Liver (tissue), 3 donors: ENCODE results near the gene SREK1IP1.

Experiments
- ATF3 ChIP-seq: IDR thresholded peaks from 2 replicates; pipeline ENCODE4 v1.6.1; 2016; ENCODE audit warnings: antibody characterized with exemption
- EGR1 ChIP-seq, 2 donors: IDR thresholded peaks; 2 replicates each; pipeline ENCODE4 v1.6.1; 2016 to 2018; ENCODE audit warnings: antibody characterized with exemption in 2 of 2, low read depth in 2 of 2
- GABPA ChIP-seq, 2 donors: IDR thresholded peaks in 1 of 2; conservative IDR thresholded peaks in 1 of 2; 2 replicates each; pipeline ENCODE4 v1.6.1; 2016; ENCODE audit warnings: antibody characterized with exemption in 2 of 2, mild to moderate bottlenecking in 1 of 2, moderate library complexity in 1 of 2
- JUND ChIP-seq, 2 donors: IDR thresholded peaks; 2 replicates each; pipeline ENCODE4 v1.6.1; 2016; ENCODE audit warnings: antibody characterized with exemption in 2 of 2
- MAX ChIP-seq: IDR thresholded peaks from 2 replicates; pipeline ENCODE4 v1.6.1; 2016; ENCODE audit warnings: antibody characterized with exemption
- RAD21 ChIP-seq, 2 donors: IDR thresholded peaks; 2 replicates each; pipeline ENCODE4 v1.6.1; 2016; ENCODE audit warnings: antibody characterized with exemption in 2 of 2, mild to moderate bottlenecking in 2 of 2
- RXRA ChIP-seq, 2 donors: IDR thresholded peaks; 2 replicates each; pipeline ENCODE4 v1.6.1; 2017 to 2018; ENCODE audit warnings: antibody characterized with exemption in 2 of 2, mild to moderate bottlenecking in 1 of 2
- SP1 ChIP-seq: IDR thresholded peaks from 2 replicates; pipeline ENCODE4 v1.6.1; 2018; ENCODE audit warnings: antibody characterized with exemption, mild to moderate bottlenecking
- YY1 ChIP-seq: IDR thresholded peaks from 2 replicates; pipeline ENCODE4 v1.6.1; 2016; ENCODE audit warnings: antibody characterized with exemption, mild to moderate bottlenecking
- TF ChIP-seq, protein P1 (sequence below): IDR thresholded peaks from 2 replicates; pipeline ENCODE4 v1.6.1; 2016; ENCODE audit warnings: antibody characterized with exemption, mild to moderate bottlenecking
- TF ChIP-seq, protein P2 (sequence below): fragments of 150-350 bp; IDR thresholded peaks from 2 replicates; pipeline ENCODE4 v1.5.1; 2017; ENCODE audit warnings: improper control_type of control experiment, low read depth, low read length; ENCODE audit not compliant: missing input control
- TF ChIP-seq, protein P3 (sequence below): IDR thresholded peaks from 2 replicates; pipeline ENCODE4 v1.6.1; 2016; ENCODE audit warnings: antibody characterized with exemption
- donor health status: healthy.
- donor health status: healthy.

DNA sequence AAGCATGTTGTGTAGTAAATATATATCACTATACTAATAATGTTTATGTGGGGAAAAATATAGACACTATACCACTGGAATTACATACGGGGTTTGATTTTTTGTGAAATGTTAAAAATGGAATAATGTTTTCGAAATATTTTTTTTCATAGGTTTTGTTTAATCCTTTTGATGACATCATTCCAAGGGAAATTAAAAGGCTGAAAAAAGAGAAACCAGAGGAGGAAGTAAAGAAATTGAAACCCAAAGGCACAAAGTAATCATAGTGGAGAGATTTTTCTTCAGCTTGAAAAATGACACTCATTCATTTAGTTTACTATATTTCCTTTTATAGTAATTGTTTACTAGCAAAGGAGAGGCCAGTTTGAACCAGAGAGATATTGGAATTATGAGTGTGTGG is 17.9 kb upstream of the SREK1IP1 start:
- TF ChIP-seq, protein P1, sequence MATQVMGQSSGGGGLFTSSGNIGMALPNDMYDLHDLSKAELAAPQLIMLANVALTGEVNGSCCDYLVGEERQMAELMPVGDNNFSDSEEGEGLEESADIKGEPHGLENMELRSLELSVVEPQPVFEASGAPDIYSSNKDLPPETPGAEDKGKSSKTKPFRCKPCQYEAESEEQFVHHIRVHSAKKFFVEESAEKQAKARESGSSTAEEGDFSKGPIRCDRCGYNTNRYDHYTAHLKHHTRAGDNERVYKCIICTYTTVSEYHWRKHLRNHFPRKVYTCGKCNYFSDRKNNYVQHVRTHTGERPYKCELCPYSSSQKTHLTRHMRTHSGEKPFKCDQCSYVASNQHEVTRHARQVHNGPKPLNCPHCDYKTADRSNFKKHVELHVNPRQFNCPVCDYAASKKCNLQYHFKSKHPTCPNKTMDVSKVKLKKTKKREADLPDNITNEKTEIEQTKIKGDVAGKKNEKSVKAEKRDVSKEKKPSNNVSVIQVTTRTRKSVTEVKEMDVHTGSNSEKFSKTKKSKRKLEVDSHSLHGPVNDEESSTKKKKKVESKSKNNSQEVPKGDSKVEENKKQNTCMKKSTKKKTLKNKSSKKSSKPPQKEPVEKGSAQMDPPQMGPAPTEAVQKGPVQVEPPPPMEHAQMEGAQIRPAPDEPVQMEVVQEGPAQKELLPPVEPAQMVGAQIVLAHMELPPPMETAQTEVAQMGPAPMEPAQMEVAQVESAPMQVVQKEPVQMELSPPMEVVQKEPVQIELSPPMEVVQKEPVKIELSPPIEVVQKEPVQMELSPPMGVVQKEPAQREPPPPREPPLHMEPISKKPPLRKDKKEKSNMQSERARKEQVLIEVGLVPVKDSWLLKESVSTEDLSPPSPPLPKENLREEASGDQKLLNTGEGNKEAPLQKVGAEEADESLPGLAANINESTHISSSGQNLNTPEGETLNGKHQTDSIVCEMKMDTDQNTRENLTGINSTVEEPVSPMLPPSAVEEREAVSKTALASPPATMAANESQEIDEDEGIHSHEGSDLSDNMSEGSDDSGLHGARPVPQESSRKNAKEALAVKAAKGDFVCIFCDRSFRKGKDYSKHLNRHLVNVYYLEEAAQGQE, result no peak
- TF ChIP-seq, protein P2, sequence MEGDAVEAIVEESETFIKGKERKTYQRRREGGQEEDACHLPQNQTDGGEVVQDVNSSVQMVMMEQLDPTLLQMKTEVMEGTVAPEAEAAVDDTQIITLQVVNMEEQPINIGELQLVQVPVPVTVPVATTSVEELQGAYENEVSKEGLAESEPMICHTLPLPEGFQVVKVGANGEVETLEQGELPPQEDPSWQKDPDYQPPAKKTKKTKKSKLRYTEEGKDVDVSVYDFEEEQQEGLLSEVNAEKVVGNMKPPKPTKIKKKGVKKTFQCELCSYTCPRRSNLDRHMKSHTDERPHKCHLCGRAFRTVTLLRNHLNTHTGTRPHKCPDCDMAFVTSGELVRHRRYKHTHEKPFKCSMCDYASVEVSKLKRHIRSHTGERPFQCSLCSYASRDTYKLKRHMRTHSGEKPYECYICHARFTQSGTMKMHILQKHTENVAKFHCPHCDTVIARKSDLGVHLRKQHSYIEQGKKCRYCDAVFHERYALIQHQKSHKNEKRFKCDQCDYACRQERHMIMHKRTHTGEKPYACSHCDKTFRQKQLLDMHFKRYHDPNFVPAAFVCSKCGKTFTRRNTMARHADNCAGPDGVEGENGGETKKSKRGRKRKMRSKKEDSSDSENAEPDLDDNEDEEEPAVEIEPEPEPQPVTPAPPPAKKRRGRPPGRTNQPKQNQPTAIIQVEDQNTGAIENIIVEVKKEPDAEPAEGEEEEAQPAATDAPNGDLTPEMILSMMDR, result no peak
- TF ChIP-seq EGR1 (IDR thresholded peaks at IDR 0.05; ENCODE audit: low read depth in 2 of 2) (no peak), MAX (no peak), GABPA (IDR thresholded peaks at IDR 0.05 in 1 of 2, conservative IDR thresholded peaks at IDR 0.05 in 1 of 2) (no peak), RXRA (IDR thresholded peaks at IDR 0.05) (no peak), JUND (IDR thresholded peaks at IDR 0.05) (no peak), RAD21 (IDR thresholded peaks at IDR 0.05) (no peak), YY1 (no peak), SP1 (no peak), ATF3 (no peak)
- TF ChIP-seq, protein P3, sequence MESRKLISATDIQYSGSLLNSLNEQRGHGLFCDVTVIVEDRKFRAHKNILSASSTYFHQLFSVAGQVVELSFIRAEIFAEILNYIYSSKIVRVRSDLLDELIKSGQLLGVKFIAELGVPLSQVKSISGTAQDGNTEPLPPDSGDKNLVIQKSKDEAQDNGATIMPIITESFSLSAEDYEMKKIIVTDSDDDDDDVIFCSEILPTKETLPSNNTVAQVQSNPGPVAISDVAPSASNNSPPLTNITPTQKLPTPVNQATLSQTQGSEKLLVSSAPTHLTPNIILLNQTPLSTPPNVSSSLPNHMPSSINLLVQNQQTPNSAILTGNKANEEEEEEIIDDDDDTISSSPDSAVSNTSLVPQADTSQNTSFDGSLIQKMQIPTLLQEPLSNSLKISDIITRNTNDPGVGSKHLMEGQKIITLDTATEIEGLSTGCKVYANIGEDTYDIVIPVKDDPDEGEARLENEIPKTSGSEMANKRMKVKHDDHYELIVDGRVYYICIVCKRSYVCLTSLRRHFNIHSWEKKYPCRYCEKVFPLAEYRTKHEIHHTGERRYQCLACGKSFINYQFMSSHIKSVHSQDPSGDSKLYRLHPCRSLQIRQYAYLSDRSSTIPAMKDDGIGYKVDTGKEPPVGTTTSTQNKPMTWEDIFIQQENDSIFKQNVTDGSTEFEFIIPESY, result no peak
